Progenitor cell of endocrine pancreas (in vitro differentiated cells): ENCODE measurements around the gene WDR90. TPM values are rescaled to one million over a fixed set of nuclear protein-coding genes. Genes with fewer than 3 reads are reported as not detected.
"Not testable (repeated sequence)": the region's sequence is repeated elsewhere in the genome, so short reads cannot be mapped to it uniquely, and the experiment has no call there.

Experiments used
- DNase-seq: peaks from one replicate; pipeline ENCODE4 v3.0.0; 2021; ENCODE audit warnings: low spot score; ENCODE audit not compliant: unreplicated experiment
- H3K27ac Mint-ChIP-seq: 2 replicates; pipeline ENCODE4 v1.8.0; 2021; ENCODE audit warnings: mild to moderate bottlenecking, moderate library complexity, mixed read lengths
- H3K27me3 Mint-ChIP-seq: 2 replicates; pipeline ENCODE4 v1.8.0; 2021; ENCODE audit warnings: mixed read lengths
- H3K36me3 Mint-ChIP-seq: 2 replicates; pipeline ENCODE4 v1.8.0; 2022; ENCODE audit warnings: mixed read lengths; ENCODE audit not compliant: insufficient read depth
- H3K4me1 Mint-ChIP-seq: 2 replicates; pipeline ENCODE4 v1.8.0; 2021; ENCODE audit warnings: low read depth, mixed read lengths
- H3K4me3 Mint-ChIP-seq: 2 replicates; pipeline ENCODE4 v1.8.0; 2021; ENCODE audit warnings: low read depth, mild to moderate bottlenecking, moderate library complexity, mixed read lengths
- H3K9me3 Mint-ChIP-seq: 2 replicates; pipeline ENCODE4 v1.8.0; 2021; ENCODE audit warnings: low read depth, mixed read lengths
- CTCF ChIP-seq: fragments of 200-600 bp; sonication (generic); IDR thresholded peaks from one replicate; pipeline ENCODE4 v1.5.0; 2021; ENCODE audit warnings: antibody characterized with exemption, mild to moderate bottlenecking; ENCODE audit not compliant: unreplicated experiment
- total RNA-seq: library from RNA; stranded (reverse); gene quantifications from 2 replicates; pipeline ENCODE4 v1.2.1, GENCODE V29; 2021

WDR90 gene
- total RNA-seq, 1 donor from 2014 or later: 109 TPM

GRCh38 chr16:686459-687260, 37.5 kb downstream of the WDR90 start:
- Mint-ChIP-seq H3K36me3 (peaks cover 9% of the 10 kb centered on the region), H3K4me3 (peak overlapping the region; percentile 45), H3K27me3 (peaks cover 5% of the 10 kb centered on the region), H3K4me1 (peaks cover 11% of the 10 kb centered on the region), H3K27ac (no peak overlapping the region), H3K9me3 (no peaks in the 10 kb centered on the region)
- no peak for TF ChIP-seq CTCF
- no peak for DNase-seq

DNA sequence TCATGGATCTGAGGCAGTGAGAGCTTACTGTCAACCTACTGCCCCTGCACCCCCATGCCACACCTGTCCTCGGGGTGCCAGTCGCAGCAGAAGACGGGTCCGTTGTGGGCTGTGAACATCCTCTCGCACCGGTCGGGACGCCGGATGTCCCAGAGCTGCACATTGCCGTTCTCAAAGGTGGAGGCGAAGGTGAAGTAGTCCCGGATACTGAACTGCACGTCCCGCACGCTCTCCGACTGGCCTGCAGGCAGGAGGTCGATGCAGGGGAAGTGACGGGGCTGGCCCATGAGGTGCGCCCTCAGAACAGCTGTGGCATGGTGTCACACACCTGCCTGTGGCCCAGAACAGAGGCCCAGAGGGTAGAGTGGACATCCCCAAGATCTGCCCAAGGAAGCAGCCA, 38.3 kb downstream of the WDR90 start:
- H3K4me3 Mint-ChIP-seq: no peak overlapping the region
- H3K4me1 Mint-ChIP-seq: peaks cover 8% of the 10 kb centered on the region
- H3K9me3 Mint-ChIP-seq: no peaks in the 10 kb centered on the region
- no peak overlapping the region for H3K27ac Mint-ChIP-seq
- H3K27me3 Mint-ChIP-seq: peaks cover 13% of the 10 kb centered on the region
- TF ChIP-seq CTCF: no peak
- DNase-seq: no peak
- peaks cover 4% of the 10 kb centered on the region for H3K36me3 Mint-ChIP-seq

DNA sequence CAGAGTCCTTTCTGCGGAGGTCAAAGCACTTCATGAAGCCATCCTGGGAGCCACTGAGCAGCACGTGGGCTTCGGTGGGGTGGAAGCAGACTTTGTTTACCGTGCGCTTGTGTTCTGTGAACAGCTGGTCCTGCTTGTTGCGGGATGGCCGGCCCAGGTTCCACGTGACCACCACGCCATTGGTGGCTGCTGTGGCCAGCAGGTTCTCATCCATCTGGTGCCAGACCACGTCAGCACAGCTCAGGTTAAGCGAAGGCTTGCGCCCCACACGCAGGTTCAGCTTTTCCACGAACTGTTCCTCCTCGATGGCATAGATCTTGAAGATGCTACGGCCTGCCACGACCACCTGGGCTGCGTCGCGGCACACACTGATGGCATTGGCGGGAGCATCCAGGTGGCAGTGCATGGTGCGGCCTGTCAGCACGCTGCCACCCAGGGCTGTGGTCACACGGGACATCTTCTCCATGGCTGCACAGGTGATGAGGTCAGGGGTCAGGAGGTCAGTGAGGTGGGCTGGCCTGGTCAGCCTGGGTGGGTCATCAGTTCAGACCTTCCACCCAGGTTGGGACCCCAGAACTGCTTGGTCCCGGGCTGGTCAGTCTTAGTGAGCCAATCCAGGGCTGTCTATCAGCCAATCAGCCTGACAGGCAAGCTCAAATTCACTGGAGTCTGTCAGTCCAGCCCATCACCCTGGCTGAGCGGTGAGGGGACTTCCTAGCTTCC, 40.2 kb downstream of the WDR90 start:
- Mint-ChIP-seq H3K4me1 (peaks cover 7% of the 10 kb centered on the region), H3K27me3 (peaks cover 23% of the 10 kb centered on the region), H3K36me3 (peaks cover 3% of the 10 kb centered on the region), H3K27ac (no peak overlapping the region), H3K4me3 (peak overlapping the region; percentile 85), H3K9me3 (no peaks in the 10 kb centered on the region)
- no peak for TF ChIP-seq CTCF
- DNase-seq: no peak

- not testable (repeated sequence) for H3K27ac Mint-ChIP-seq, H3K9me3 Mint-ChIP-seq, H3K4me1 Mint-ChIP-seq, DNase-seq, H3K36me3 Mint-ChIP-seq
- Mint-ChIP-seq H3K27me3 (peaks cover 32% of the 10 kb centered on the region), H3K4me3 (peak overlapping the region; percentile 85)
Observed at GRCh38 chr16:691242-691641, 42.1 kb downstream of the WDR90 start.

DNA sequence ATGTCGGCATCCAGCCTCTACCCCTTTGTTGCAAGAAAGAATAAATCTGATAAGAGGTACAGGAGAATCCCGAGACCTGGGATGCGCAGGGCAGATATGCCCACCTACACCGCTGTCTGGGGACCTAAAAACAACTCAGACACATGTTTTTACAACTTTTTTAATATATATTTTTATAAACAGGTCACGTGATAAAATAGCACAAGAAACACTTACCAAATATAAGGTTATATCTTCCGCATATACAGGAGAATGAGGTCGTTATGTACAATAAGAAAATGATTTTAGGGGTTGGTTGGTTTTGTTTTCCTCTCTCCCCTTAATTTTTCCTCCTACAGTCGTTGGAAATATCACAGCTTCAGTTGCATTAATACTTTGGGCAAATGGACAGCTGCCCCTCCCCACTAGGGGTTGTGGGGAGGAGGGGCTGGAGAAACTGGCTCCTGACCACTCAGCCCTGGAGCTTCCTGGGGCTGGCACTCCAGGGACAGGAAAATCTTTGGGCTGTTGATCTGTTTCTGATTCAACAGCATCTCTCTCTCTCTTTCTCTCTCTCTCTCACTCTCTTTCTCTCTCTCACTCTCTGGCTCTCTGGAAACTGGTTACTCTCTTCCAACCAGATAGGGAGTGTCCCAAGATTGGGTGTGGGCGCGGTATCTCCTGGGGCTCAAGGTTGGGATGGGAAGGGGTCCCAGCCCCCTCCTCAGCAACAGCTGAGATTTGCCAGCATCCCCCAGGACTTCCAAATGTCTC, 43.4 kb downstream of the WDR90 start:
- H3K9me3 Mint-ChIP-seq: no peaks in the 10 kb centered on the region
- no peak overlapping the region for H3K4me3 Mint-ChIP-seq
- peaks cover 5% of the 10 kb centered on the region for H3K4me1 Mint-ChIP-seq
- no peak for DNase-seq
- H3K27me3 Mint-ChIP-seq: peaks cover 41% of the 10 kb centered on the region
- TF ChIP-seq CTCF: no peak
- no peak overlapping the region for H3K27ac Mint-ChIP-seq
- H3K36me3 Mint-ChIP-seq: no peaks in the 10 kb centered on the region
